Measurements from ENCODE around the gene REEP6.

Gene REEP6

DNA sequence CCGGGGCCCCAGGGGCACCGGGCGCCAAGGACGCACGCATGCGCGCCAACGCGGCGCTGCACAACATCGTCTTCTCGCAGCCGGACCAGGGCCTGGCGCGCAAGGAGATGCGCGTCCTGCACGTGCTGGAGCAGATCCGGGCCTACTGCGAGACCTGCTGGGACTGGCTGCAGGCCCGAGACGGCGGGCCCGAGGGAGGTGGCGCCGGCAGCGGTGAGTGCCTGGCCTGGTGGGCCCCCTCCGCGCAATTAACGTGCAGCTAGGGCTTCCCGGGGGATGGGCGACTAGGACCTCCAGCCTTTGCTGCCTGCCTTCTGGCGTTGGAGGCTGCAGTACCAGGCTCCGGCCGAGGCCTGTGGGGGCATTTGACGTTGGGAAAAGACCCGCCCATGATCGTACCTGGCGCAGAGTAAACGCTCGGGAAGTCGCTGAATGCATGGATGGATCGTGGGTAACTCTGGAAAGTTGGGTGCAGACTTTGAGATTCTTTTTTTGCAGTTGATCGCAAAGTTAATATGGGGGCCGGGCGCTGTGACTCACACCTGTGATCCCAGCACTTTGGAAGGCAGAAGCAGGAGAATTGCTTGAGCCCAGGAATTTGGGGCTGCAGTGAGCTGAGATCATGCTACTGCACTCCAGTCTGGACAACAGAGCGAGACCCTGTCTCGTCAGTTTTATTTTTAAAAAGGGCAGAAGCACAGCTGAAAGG, 33.8 kb upstream of the REEP6 start:
- DNase-seq = no peak

DNA sequence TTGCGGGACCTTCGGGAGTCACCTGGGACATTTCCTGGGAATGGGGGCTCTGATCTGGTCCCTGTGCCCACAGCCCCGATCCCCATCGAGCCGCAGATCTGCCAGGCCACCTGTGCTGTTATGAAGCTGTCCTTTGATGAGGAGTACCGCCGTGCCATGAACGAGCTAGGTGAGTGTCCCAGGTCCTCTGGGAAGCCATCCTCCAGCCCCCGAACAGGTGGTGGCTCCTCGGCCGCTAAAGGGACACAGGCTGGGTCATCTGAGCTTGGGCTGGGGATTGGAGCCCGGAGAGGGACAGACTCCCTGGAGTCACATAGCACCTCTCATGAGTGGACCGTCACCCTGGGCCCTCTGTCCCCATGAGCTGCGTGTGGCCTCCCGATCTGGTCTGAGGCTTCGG, 33.1 kb upstream of the REEP6 start:
- DNase-seq = no peak

DNA sequence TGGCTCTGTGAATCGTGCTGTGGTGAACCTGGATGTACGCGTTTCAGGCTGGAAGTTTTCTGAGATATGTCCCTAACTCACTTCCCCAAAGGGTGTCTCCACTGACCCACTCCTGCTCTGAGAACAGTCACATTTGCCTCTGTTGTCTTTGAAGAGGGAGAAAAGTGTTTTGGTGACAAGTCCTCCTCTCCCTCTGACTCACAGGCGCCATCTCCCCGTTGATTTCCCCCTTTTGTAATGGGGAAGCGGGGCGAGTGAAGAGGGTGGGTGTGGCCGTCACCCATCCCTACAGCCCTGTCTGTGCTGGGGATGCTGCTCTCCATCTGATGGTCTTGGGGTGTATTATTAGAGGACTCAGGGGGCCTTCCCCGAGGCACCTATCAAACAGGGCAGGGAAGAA, 31.5 kb upstream of the REEP6 start:
- DNase-seq = no peak

DNA sequence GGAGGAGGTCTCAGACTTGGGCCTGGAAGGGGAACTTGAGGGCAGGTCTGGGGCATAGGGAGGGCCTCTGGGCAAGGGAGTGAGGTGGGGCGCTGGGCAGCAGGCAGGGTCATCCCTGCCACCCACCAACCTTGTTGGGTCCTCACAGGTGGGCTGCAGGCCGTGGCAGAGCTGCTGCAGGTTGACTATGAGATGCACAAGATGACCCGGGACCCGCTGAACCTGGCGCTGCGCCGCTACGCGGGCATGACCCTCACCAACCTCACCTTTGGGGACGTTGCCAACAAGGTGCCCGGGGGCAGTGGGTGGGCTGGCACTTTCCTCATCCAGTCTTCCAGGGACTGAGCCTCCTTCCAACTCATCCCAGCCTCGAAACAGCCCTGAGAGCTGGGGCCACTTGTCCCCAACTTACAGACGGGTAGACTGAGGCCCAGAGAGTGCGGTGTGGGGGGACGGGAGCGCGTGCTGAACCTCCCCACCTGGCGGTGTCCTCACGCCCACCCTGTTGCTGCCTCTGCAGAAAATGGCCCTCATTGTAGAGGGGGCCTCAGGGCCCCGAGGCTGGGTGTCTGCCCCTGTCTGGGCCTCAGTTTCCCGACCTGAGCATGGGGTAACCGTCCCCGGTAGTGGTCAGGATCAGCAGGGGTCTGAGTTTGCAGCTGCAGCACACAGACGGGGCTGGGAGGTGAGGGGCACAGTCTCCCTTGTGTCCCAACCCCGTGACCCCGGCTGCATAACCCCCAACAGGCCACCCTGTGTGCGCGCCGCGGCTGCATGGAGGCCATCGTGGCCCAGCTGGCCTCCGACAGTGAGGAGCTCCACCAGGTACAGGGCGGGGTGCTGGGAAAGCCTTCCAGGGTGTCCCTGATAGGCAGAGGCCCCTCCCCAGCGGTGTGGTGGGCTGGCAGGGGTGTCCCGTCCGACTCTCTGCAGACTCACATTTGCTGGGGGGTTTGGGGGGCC, 30.7 kb upstream of the REEP6 start:
- DNase-seq = no peak

DNA sequence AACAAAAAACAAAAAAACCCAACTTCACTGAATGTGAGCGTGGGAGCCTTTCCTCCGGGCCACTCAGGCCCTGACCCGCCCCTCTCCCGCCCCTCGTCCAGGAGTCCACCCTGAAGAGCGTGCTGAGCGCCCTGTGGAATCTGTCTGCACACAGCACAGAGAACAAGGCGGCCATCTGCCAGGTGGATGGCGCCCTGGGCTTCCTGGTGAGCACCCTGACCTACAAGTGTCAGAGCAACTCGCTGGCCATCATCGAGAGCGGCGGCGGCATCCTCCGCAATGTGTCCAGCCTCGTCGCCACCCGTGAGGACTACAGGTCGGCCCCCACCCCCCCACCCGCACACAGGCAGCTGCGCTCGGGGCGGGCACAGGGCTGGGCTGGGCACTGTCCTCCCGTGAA, 29.1 kb upstream of the REEP6 start:
- no peak for DNase-seq

DNA sequence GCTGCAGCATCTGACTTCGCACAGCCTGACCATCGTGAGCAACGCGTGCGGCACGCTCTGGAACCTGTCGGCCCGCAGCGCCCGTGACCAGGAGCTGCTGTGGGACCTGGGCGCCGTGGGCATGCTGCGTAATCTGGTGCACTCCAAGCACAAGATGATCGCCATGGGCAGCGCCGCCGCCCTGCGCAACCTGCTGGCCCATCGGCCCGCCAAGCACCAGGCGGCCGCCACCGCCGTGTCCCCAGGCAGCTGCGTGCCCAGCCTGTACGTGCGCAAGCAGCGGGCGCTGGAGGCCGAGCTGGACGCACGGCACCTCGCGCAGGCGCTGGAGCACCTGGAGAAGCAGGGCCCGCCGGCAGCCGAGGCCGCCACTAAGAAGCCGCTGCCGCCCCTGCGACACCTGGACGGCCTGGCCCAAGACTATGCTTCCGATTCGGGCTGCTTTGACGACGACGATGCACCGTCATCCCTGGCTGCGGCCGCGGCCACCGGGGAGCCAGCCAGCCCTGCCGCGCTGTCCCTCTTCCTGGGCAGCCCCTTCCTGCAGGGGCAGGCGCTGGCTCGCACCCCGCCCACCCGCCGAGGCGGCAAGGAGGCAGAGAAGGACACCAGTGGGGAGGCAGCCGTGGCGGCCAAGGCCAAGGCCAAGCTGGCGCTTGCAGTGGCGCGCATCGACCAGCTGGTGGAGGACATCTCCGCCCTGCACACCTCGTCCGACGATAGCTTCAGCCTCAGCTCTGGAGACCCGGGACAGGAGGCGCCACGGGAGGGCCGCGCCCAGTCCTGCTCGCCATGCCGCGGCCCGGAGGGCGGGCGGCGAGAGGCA, 25.6 kb upstream of the REEP6 start:
- DNase-seq = no peak

DNA sequence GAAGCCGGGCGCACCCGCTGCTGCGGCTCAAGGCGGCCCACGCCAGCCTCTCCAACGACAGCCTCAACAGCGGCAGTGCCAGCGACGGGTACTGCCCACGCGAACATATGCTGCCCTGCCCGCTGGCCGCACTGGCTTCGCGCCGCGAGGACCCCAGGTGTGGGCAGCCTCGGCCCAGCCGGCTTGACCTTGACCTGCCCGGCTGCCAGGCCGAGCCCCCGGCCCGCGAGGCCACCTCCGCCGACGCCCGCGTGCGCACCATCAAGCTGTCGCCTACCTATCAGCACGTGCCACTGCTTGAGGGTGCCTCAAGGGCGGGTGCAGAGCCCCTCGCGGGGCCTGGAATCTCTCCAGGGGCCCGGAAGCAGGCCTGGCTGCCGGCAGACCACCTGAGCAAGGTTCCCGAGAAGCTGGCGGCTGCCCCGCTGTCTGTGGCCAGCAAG, 24.9 kb upstream of the REEP6 start:
- no peak for DNase-seq

DNA sequence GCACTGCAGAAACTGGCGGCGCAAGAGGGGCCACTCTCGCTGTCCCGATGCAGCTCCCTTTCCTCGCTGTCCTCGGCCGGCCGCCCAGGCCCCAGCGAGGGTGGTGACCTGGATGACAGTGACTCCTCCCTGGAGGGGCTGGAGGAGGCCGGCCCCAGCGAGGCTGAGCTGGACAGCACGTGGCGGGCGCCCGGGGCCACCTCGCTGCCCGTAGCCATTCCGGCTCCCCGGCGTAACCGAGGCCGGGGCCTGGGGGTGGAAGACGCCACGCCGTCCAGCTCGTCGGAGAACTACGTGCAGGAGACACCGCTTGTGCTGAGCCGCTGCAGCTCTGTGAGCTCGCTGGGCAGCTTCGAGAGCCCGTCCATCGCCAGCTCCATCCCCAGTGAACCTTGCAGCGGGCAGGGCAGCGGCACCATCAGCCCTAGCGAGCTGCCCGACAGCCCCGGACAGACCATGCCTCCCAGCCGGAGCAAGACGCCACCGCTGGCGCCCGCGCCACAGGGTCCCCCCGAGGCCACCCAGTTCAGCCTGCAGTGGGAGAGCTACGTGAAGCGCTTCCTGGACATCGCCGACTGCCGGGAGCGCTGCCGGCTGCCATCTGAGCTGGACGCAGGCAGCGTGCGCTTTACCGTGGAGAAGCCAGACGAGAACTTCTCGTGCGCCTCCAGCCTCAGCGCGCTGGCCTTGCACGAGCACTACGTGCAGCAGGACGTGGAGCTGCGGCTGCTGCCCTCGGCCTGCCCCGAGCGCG, 24.3 kb upstream of the REEP6 start:
- no peak for DNase-seq

DNA sequence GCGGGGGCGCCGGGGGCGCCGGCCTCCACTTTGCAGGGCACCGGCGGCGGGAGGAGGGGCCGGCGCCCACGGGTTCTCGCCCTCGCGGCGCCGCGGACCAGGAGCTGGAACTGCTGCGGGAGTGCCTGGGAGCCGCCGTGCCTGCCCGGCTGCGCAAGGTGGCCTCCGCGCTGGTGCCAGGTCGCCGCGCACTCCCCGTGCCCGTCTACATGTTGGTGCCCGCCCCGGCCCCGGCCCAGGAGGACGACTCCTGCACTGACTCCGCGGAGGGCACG, 23.8 kb upstream of the REEP6 start:
- DNase-seq = no peak

DNA sequence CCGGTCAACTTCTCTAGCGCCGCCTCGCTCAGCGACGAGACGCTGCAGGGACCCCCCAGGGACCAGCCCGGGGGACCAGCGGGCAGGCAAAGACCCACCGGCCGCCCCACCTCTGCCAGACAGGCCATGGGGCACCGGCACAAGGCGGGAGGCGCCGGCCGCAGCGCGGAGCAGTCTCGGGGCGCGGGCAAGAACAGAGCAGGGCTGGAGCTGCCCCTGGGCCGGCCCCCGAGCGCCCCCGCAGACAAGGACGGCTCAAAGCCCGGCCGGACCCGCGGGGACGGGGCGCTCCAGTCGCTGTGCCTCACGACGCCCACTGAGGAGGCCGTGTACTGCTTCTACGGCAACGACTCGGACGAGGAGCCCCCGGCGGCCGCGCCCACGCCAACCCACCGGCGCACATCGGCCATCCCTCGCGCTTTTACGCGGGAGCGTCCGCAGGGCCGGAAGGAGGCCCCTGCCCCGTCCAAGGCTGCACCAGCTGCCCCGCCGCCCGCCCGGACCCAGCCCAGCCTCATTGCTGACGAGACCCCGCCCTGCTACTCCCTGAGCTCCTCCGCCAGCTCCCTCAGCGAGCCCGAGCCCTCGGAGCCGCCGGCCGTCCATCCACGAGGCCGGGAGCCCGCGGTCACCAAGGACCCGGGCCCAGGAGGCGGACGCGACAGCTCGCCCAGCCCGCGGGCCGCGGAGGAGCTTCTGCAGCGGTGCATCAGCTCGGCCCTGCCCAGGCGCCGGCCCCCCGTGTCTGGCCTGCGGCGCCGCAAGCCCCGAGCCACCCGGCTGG, 23.3 kb upstream of the REEP6 start:
- DNase-seq = no peak

DNA sequence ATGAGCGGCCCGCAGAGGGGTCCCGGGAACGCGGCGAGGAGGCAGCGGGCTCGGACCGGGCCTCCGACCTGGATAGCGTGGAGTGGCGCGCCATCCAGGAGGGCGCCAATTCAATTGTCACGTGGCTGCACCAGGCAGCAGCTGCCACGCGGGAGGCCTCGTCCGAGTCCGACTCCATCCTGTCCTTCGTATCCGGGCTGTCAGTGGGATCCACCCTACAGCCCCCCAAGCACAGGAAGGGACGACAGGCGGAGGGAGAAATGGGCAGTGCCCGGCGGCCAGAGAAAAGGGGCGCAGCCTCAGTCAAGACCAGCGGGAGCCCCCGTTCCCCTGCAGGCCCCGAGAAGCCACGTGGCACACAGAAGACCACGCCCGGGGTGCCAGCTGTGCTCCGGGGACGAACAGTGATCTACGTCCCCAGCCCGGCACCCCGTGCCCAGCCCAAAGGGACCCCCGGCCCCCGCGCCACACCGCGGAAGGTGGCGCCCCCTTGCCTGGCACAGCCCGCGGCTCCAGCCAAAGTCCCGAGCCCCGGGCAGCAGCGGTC, 22.6 kb upstream of the REEP6 start:
- no peak for DNase-seq

DNA sequence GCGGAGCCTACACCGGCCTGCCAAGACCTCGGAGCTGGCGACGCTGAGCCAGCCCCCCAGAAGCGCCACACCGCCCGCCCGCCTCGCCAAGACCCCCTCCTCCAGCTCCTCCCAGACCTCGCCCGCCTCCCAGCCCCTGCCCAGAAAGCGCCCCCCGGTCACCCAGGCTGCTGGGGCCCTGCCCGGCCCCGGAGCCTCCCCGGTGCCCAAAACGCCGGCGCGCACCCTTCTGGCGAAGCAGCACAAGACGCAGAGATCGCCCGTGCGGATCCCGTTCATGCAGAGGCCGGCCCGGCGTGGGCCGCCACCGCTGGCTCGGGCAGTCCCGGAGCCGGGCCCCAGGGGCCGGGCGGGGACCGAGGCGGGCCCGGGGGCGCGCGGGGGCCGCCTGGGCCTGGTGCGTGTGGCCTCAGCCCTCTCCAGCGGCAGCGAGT, 22.1 kb upstream of the REEP6 start:
- no peak for DNase-seq

DNA sequence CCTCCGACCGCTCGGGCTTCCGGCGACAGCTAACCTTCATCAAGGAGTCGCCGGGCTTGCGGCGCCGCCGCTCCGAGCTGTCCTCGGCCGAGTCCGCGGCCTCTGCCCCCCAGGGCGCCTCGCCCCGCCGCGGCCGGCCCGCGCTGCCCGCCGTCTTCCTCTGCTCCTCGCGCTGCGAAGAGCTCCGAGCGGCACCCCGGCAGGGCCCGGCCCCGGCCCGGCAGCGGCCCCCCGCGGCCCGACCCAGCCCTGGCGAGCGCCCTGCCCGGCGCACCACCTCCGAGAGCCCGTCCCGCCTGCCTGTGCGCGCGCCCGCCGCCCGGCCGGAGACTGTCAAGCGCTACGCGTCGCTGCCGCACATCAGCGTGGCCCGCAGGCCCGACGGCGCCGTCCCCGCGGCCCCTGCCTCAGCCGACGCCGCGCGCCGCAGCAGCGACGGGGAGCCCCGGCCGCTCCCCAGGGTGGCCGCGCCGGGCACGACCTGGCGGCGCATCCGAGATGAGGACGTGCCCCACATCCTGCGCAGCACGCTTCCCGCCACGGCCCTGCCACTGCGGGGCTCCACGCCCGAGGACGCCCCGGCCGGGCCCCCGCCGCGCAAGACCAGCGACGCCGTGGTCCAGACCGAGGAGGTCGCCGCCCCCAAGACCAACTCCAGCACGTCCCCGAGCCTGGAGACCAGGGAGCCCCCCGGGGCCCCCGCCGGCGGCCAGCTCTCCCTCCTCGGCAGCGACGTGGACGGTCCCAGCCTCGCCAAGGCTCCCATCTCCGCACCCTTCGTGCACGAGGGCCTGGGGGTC, 21.5 kb upstream of the REEP6 start:
- DNase-seq = no peak

DNA sequence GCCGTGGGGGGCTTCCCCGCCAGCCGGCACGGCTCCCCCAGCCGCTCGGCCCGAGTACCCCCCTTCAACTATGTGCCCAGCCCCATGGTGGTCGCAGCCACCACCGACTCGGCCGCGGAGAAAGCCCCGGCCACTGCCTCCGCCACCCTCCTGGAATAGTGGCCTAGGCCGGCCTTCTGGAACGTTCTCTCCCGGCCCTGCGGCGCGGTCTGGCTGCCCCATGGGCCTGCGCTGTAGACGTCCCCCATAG, 21.0 kb upstream of the REEP6 start:
- no peak for DNase-seq

DNA sequence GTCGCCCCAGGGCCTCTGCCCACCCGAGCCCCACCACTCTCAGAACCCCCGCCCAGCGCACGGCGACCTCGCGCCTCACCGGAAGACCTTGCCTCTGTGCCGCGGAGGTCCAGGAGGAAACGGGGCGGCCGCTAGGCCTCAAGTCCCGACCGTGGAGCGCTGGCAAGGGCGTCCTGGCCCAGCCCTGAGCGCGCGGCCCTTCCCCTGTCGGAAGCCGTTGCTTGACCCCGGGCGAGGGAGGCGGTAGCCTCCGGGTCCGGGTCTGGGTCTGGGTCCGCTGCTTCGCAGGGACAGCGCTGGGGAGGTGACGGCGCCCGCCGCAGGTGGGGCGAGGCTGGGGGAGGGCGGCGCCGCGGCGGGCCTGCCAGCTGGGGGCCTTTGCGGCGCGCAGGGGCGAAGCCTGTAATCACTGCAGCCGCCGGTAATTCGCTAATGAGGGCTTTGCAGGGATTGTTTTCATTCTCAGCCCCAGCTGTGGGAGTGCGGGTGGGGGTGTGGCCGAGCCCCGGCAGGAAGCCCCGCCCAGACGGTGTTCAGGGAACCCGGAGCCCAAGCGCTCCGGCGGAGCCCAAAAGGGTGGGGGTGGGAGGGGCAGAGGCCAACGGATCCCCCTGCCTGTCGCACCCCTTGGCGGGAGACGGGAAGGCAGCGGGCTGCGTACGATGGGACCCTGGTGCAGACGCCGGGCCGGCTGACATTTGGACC, 20.5 kb upstream of the REEP6 start:
- DNase-seq = no peak

DNA sequence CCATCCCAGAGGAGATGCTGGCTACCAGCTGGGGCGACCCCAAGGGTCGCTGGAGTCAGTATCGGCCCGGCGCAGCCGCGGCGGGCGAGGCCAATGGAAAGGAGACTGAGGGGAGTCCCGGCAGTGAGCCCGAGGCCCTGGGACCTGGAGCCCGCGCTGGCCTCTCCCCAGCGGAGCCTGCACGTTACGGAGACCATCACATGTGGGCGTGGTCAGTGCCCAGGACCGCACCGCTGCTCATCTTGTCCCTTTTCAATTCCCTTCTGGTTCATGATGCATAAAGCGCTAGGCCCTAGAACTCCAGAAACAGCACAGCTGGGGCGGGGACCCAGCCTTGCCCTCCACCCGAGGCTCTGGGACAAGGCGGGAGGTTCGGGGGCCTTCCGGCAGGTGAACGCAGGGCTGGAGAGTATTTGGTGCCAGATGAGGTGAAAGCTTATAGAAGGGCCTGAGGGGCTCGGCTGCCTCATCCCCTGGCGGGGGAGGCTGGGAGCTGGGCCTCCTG, 19.9 kb upstream of the REEP6 start:
- no peak for DNase-seq

DNA sequence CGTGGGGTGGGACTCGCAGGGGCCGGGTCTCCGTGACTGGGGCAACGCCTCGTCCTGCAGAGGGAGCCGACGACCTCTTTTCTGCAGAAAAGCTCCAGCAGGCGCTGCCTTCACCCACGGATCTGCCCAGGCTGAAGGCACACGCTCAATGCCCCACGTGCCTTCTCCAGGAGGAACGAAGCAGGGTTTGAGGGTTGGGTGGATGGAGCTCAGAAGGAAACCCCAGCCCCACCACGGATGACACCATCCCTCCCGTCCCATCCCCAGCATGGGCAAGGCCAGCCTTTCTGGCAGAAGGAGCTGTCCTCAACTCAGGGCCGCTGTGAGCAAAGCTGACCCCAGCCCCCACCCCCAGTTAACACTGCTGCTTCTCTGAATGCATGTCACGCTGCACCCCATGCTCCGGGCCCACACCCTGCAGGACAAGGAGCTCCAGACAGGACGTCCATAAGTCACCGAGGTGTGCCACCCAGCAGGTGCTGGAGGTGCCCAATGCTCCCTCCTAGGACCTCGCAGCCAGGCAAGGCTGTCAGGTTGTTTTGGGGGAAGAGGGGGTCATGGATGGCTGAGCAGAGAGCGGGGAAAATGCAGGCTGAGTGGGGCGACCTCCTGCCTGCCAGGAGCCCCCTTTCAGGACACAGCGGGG, 19.3 kb upstream of the REEP6 start:
- DNase-seq = no peak

DNA sequence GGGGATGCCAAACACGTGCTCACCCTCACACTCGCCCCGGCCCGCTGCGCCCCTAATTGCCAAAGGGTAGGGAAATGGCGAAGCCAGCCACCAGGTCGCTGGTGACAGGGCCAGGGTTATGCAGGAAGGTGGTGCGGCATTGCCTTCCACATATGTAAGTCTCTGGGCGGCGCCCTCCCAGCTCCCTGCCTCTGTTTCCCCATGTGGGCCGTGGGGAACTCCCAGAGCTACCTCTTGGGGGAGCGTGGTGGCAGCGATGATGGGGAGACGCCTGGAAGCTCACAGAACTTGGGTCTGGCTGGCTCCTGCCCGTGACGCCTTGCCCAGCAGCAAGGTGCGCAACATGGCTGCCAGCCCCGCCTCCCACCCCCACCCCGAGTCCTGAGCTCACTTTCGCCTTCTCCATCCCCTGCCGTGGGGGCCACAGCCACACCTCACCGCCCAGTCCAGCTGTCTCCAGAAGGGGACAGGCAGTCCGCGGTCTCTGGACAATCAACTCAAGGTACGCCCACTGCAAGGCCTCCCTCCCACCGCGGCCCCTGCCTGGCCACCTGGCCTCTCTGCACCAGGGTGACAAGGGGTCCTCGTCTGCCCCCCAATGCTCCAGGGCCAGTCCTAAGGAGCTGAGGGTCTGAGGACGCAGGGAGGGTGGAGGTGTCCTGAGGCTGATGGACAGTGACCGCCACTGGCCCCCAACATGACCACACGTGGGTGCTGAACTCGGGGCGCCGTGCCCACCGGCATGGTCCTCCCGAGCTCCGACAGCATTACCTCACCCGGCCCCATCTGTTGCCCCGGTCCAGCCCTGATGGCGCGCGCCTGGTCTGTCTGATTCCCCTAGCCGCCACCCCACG, 18.5 kb upstream of the REEP6 start:
- DNase-seq = no peak
